Upper lobe of left lung (tissue), 4 donors: Measurements from ENCODE around the gene JSRP1.

Experiments
- CTCF ChIP-seq, 6 experiments: fragments of 450-650 bp in 4 of 6; fragments of 200-600 bp in 2 of 6; sonication (generic) in 2 of 6; IDR thresholded peaks; one replicate each; pipeline ENCODE4 v1.5.1; 2016 to 2019; ENCODE audit warnings: antibody characterized with exemption in 6 of 6
- EP300 ChIP-seq, 4 donors: sonication (generic); formaldehyde crosslinking; IDR thresholded peaks; one replicate each; pipeline ENCODE4 v1.5.1; 2017; ENCODE audit warnings: antibody characterized with exemption in 4 of 4, control low read depth in 2 of 4

DNA sequence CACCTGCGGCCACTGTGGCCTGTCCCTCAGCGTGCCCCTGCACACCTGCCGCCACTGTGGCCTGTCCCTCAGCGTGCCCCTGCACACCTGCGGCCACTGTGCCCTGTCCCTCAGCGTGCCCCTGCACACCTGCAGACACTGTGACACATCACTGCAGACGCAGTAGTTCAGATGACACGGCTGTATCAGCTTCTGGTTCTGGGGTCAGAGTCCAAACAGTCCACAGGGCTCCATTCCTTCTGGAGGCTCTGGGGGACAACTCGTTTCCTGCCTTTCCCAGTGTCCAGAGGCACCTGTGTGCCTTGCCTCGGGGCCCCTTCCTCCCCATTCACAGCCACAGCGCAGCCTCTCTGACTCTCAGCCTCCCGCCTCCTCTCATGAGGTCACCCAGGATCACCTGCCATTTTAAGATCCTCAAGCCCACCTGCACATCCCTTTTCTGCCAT is 14.1 kb downstream of the JSRP1 start:
- TF ChIP-seq CTCF (IDR thresholded peaks at IDR 0.05) = no peak
- TF ChIP-seq EP300 (IDR thresholded peaks at IDR 0.05) = no peak
